Astrocyte of the cerebellum (primary cell): ENCODE measurements around the gene CCDC158.

Experiments
- DNase-seq: peaks from one replicate; pipeline ENCODE4 v3.0.0-alpha.2; 2011; ENCODE audit warnings: low read depth
- H3K4me3 ChIP-seq: 2 replicates; pipeline ENCODE4 v1.5.1; 2011; ENCODE audit warnings: mild to moderate bottlenecking, low read depth, low read length, moderate library complexity
- CTCF ChIP-seq: IDR thresholded peaks from 2 replicates; pipeline ENCODE4 v1.5.1; 2012; ENCODE audit warnings: low read length, low read depth, moderate library complexity, mild to moderate bottlenecking; ENCODE audit errors: missing control alignments
- in situ Hi-C: cut with HindIII; loops from 2 replicates; pipeline ENCODE4 v1.10.0; 2017; ENCODE audit warnings: low sequenced_read_pairs

CCDC158 gene

GRCh38 chr4:76342191-76342590, 78.8 kb downstream of the CCDC158 start:
- no peak for TF ChIP-seq CTCF
- DNase-seq, result no peak
- H3K4me3 ChIP-seq, result no peak overlapping the region
- in situ Hi-C loops, result no loop called here

GRCh38 chr4:76341063-76341462, 79.9 kb downstream of the CCDC158 start:
- in situ Hi-C loops, result no loop called here
- no peak overlapping the region for H3K4me3 ChIP-seq
- no peak for DNase-seq
- TF ChIP-seq CTCF, result no peak

- H3K4me3 ChIP-seq, result no peak overlapping the region
- TF ChIP-seq CTCF, result no peak
- in situ Hi-C loops, result no loop called here
- no peak for DNase-seq
Observed at GRCh38 chr4:76339364-76339763, 81.6 kb downstream of the CCDC158 start.

- no peak overlapping the region for H3K4me3 ChIP-seq
- TF ChIP-seq CTCF, result no peak
- in situ Hi-C loops, result no loop called here
- no peak for DNase-seq
Observed at GRCh38 chr4:76334885-76335284, 86.1 kb downstream of the CCDC158 start.

- no peak for DNase-seq
- H3K4me3 ChIP-seq, result no peak overlapping the region
- in situ Hi-C loops, result loop anchor here (5.0 kb wide), 1 partner anchor 46 kb away; no protein-coding TSS in a partner anchor
- TF ChIP-seq CTCF, result no peak
Observed at GRCh38 chr4:76326515-76326914, 94.4 kb downstream of the CCDC158 start.

GRCh38 chr4:76325072-76325471, 95.9 kb downstream of the CCDC158 start:
- in situ Hi-C loops, result loop anchor here (5.0 kb wide), 1 partner anchor 47 kb away; no protein-coding TSS in a partner anchor
- no peak for TF ChIP-seq CTCF
- H3K4me3 ChIP-seq, result no peak overlapping the region
- no peak for DNase-seq

- in situ Hi-C loops, result no loop called here
- TF ChIP-seq CTCF, result no peak
- no peak for DNase-seq
- H3K4me3 ChIP-seq, result no peak overlapping the region
Observed at GRCh38 chr4:76322236-76322635, 98.7 kb downstream of the CCDC158 start.
